Panc1 (cell line): ENCODE data around the gene OGDH.

Source experiments
- CTCF ChIP-seq: fragments of 450-650 bp; IDR thresholded peaks from 2 replicates; pipeline ENCODE4 v1.5.1; 2017; ENCODE audit warnings: mild to moderate bottlenecking
- SIN3A ChIP-seq: IDR thresholded peaks from 2 replicates; pipeline ENCODE4 v1.6.1; 2012; ENCODE audit warnings: low read depth, mild to moderate bottlenecking, low read length, moderate library complexity, borderline replicate concordance; ENCODE audit not compliant: insufficient read depth

DNA sequence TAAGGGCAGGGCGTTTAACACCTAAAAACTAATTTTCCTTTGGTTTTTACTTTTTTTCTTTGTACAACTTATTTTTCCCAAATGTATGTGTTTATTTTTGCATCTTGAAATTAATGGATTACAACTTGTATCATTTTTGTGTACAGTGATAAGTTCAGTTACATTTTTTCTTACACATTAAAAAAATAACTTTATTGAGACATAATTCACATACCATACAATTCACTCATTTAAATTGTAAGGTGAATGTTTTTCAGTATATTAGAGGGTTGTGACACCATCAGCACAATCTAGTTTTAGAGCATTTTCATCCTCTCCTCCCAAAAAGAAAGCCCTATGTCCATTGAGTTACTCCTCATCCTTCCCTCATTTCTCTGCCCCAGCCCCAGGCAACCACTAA, 11.6 kb downstream of the OGDH start:
- TF ChIP-seq CTCF (no peak), SIN3A (no peak)
